Ascending aorta (tissue), 2 donors: ENCODE data around the gene TMEM178B. TPM values are rescaled to one million over a fixed set of nuclear protein-coding genes. Genes with fewer than 3 reads are reported as not detected.
"Not testable (repeated sequence)": the region's sequence is repeated elsewhere in the genome, so short reads cannot be mapped to it uniquely, and the experiment has no call there.

ENCODE experiments used
- DNase-seq, 2 donors: peaks; one replicate each; pipeline ENCODE4 v3.0.0-alpha.2; 2019; ENCODE audit warnings: low spot score in 2 of 2
- H3K27ac ChIP-seq, 2 donors: fragments of 200-600 bp; sonication (generic); one replicate each; pipeline ENCODE4 v1.5.1; 2016 to 2017; ENCODE audit warnings: mild to moderate bottlenecking in 1 of 2
- H3K27me3 ChIP-seq: fragments of 200-600 bp; sonication (generic); one replicate; pipeline ENCODE4 v1.5.1; 2017
- H3K36me3 ChIP-seq, 2 donors: fragments of 200-600 bp; sonication (generic); one replicate each; pipeline ENCODE4 v1.5.1; 2016
- H3K4me1 ChIP-seq, 2 donors: fragments of 200-600 bp; sonication (generic); one replicate each; pipeline ENCODE4 v1.5.1; 2016 to 2017; ENCODE audit warnings: mild to moderate bottlenecking in 1 of 2
- H3K4me3 ChIP-seq, 2 donors: fragments of 200-600 bp; sonication (generic); one replicate each; pipeline ENCODE4 v1.5.1; 2016 to 2017; ENCODE audit warnings: mild to moderate bottlenecking in 1 of 2
- H3K9me3 ChIP-seq, 2 donors: fragments of 200-600 bp; sonication (generic); one replicate each; pipeline ENCODE4 v1.5.1; 2016
- intact Hi-C: fragments of 100-400 bp; cut with DNase I; formaldehyde crosslinking; loops from one replicate; pipeline ENCODE4 v1.15.1; 2023
- total RNA-seq: library from RNA; depleted of rRNA; stranded (reverse); fragments of >200 nt; gene quantifications from one replicate; pipeline ENCODE4 v1.1.0, GENCODE V29; 2016
- TF ChIP-seq, protein P1 (sequence below), 3 experiments: fragments of 200-600 bp in 2 of 3; fragments of 450-650 bp in 1 of 3; sonication (generic) in 2 of 3; IDR thresholded peaks; one replicate each; pipeline ENCODE4 v1.5.1; 2016 to 2019; ENCODE audit warnings: antibody characterized with exemption in 3 of 3, mild to moderate bottlenecking in 1 of 3, moderate library complexity in 1 of 3

TMEM178B gene
- total RNA-seq, 1 donor from 2014 or later, result 1.9 TPM

DNA sequence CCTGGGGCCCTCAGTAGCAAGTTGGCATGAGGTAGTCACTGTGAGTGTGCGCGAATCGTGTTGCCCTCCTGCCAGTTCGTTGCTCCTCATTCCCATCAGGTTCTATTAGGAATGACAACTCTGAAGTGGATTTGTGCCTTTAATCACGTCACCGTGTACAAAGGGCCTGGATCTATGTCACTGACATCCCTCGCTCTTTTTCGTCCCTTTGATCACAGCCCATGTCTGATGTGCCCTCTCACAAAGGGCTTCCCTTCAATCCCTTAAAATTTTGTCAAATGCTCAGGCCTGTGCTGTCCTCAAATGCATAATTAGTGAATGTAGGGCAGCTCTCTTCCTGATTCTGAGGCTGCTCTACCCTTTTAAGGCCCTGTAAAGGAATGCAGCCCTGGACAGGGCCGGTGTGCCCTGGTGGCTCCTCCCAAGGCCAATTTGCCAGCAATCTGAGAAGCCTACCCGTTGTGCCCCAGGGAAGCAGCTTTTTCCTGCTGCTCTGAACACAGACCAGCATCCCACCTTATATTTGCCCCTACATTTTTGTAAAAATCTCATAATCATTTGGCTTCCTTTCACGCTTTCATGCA lies 93.6 kb downstream of the TMEM178B start:
- Histone ChIP-seq H3K4me3 (no peak overlapping the region), H3K27me3 (no peaks in the 10 kb centered on the region), H3K9me3 (no peaks in the 10 kb centered on the region), H3K27ac (no peak overlapping the region), H3K4me1 (no peaks in the 10 kb centered on the region), H3K36me3 (no peaks in the 10 kb centered on the region)
- TF ChIP-seq, protein P1, sequence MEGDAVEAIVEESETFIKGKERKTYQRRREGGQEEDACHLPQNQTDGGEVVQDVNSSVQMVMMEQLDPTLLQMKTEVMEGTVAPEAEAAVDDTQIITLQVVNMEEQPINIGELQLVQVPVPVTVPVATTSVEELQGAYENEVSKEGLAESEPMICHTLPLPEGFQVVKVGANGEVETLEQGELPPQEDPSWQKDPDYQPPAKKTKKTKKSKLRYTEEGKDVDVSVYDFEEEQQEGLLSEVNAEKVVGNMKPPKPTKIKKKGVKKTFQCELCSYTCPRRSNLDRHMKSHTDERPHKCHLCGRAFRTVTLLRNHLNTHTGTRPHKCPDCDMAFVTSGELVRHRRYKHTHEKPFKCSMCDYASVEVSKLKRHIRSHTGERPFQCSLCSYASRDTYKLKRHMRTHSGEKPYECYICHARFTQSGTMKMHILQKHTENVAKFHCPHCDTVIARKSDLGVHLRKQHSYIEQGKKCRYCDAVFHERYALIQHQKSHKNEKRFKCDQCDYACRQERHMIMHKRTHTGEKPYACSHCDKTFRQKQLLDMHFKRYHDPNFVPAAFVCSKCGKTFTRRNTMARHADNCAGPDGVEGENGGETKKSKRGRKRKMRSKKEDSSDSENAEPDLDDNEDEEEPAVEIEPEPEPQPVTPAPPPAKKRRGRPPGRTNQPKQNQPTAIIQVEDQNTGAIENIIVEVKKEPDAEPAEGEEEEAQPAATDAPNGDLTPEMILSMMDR (IDR thresholded peaks at IDR 0.05), result no peak
- no peak for DNase-seq
- intact Hi-C loops, result no loop called here

- H3K27ac ChIP-seq, H3K4me3 ChIP-seq, DNase-seq, H3K4me1 ChIP-seq, H3K27me3 ChIP-seq, intact Hi-C loops, H3K9me3 ChIP-seq, H3K36me3 ChIP-seq: not testable (repeated sequence)
Measured at GRCh38 chr7:141169157-141169556, 95.3 kb downstream of the TMEM178B start.

DNA sequence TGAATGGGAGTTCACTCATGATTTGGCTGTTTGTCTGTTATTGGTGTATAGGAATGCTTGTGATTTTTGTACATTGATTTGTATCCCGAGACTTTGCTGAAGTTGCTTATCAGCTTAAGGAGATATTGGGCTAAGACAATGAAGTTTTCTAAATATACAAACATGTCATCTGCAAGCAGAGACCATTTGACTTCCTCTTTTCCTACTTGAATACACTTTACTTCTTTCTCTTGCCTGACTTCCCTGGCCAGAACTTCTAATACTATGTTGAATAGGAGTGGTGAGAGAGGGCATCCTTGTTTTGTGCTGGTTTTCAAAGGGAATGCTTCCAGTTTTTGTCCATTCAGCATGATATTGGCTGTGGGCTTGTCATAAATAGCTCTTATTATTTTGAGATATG lies 101.9 kb downstream of the TMEM178B start:
- H3K27me3 ChIP-seq, H3K27ac ChIP-seq, H3K9me3 ChIP-seq, DNase-seq, H3K4me1 ChIP-seq, H3K36me3 ChIP-seq, intact Hi-C loops, H3K4me3 ChIP-seq: not testable (repeated sequence)

DNA sequence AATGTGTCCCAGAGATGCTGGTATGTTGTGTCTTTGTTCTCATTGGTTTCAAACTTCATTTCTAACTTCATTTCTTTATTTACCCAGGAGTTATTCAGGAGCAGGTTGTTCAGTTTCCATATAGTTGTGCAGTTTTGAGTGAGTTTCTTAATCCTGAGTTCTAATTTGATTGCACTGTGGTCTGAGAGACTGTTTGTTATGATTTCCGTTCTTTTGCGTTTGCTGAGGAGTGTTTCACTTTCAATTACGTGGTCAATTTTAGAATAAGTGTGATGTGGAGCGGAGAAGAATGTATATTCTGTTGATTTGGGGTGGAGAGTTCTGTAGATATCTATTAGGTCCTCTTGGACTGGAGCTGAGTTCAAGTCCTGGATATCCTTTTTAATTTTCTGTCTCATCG lies 103.3 kb downstream of the TMEM178B start:
- H3K4me3 ChIP-seq, H3K36me3 ChIP-seq, H3K27ac ChIP-seq, H3K4me1 ChIP-seq, H3K27me3 ChIP-seq, H3K9me3 ChIP-seq, DNase-seq, intact Hi-C loops: not testable (repeated sequence)

DNA sequence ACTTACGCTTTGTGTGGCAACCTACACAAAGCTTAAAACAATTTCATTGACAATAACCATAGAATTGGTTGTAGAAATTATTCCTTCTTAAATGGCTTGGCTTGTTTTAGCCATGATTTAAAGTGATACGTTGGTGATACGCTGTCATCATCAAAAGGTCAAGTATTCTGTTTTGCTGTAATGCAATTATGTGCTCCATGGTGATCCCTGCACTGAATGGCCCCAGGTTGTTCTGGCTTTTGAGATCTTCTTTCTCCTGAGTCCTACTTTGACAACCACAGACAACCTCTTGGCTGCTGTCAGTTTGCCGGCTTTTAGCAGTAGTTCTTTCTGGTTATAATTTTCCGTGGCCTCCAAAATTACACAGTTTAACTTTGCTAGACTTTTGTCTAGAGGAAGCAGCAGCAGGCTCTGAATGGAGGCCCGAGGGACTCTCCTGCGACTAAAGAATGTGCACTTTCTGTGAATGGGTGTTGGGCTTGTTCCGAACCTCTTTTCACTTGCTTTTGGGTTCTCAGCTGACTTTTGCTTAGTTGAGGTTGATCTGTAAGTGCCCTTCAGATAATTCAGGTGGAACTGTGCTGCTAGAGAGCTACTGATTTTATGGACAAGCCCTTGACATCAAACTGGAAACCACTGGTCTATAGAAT lies 104.7 kb downstream of the TMEM178B start:
- no peaks in the 10 kb centered on the region for H3K36me3 ChIP-seq
- no peak overlapping the region for H3K27ac ChIP-seq
- TF ChIP-seq, protein P1 (IDR thresholded peaks at IDR 0.05), result no peak
- no peaks in the 10 kb centered on the region for H3K9me3 ChIP-seq
- no peaks in the 10 kb centered on the region for H3K27me3 ChIP-seq
- no peaks in the 10 kb centered on the region for H3K4me1 ChIP-seq
- no peak for DNase-seq
- no peak overlapping the region for H3K4me3 ChIP-seq
- intact Hi-C loops, result no loop called here

DNA sequence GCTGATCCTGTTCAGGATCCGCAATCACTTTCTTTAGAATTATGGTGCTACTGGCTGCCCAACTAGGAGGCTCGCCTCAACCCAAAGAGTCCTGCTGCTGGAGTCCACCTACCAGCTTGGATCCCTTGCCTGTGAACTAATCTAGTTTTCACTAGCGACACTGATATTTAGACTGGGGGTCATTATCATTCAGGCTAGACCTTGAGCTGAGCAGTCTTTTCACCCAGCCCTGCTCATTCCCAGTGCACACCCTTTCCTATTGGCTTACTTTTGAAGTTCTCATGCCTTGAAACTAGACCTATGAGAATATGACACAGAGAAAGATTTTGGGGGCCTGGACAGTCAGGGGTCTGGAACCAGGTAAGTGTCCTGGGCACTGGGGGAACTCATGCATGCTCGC lies 107.9 kb downstream of the TMEM178B start:
- no peaks in the 10 kb centered on the region for H3K9me3 ChIP-seq
- H3K27ac ChIP-seq, result no peak overlapping the region
- H3K36me3 ChIP-seq, result no peaks in the 10 kb centered on the region
- TF ChIP-seq, protein P1 (IDR thresholded peaks at IDR 0.05), result no peak
- DNase-seq, result no peak
- H3K4me1 ChIP-seq, result no peaks in the 10 kb centered on the region
- H3K4me3 ChIP-seq, result no peak overlapping the region
- intact Hi-C loops, result no loop called here
- no peaks in the 10 kb centered on the region for H3K27me3 ChIP-seq

DNA sequence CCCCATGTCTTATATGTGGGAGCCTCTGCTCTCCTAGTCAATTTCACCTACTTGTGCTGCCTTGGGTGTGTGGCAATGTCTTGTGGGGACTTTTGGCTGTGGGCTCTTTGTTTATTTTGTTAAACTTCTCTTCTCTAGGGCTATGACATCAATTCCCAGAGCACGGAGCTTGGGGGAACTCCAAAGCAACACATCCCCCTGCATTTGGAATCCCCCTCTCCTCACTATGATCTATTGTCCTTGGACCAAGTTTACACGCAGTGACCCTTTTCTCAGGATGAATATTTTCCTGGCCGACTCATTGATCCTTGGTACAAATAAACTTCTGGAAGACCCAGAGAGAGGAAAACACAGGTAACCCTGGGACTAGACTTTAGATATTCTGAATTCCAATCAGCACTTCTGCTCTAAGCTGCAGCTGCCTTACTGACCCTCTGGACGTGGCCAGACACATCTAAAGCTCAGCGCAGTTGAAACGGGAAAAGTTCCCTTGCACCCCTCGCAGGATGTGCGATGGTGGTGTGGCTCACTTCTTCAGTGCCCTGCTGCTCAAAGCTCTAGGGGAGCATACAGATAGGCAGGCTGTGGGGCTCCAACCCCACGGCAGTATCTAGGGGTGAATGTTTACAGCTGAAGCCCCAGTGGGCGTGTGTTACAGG lies 110.8 kb downstream of the TMEM178B start:
- intact Hi-C loops, result no loop called here
- Histone ChIP-seq H3K9me3 (no peaks in the 10 kb centered on the region), H3K27me3 (no peaks in the 10 kb centered on the region), H3K4me1 (no peaks in the 10 kb centered on the region), H3K36me3 (no peaks in the 10 kb centered on the region), H3K27ac (no peak overlapping the region), H3K4me3 (no peak overlapping the region)
- DNase-seq, result no peak
- TF ChIP-seq, protein P1 (IDR thresholded peaks at IDR 0.05), result no peak
